Measurements from ENCODE around the gene CA4.
"Not testable (repeated sequence)": the region's sequence is repeated elsewhere in the genome, so short reads cannot be mapped to it uniquely, and the experiment has no call there.

The CA4 gene

GRCh38 chr17:60188759-60189158 lies 39.0 kb downstream of the CA4 start:
- no peaks in the 10 kb centered on the region for H3K27me3 ChIP-seq
- no peak for DNase-seq
- H3K36me3 ChIP-seq, result peaks cover 19% of the 10 kb centered on the region
- peaks cover 4% of the 10 kb centered on the region; the same call in 1 of the 2 replicates for H3K4me1 ChIP-seq
- no peak overlapping the region for H3K4me3 ChIP-seq (ENCODE audit: low read depth, low read length)
- TF ChIP-seq, protein P1, sequence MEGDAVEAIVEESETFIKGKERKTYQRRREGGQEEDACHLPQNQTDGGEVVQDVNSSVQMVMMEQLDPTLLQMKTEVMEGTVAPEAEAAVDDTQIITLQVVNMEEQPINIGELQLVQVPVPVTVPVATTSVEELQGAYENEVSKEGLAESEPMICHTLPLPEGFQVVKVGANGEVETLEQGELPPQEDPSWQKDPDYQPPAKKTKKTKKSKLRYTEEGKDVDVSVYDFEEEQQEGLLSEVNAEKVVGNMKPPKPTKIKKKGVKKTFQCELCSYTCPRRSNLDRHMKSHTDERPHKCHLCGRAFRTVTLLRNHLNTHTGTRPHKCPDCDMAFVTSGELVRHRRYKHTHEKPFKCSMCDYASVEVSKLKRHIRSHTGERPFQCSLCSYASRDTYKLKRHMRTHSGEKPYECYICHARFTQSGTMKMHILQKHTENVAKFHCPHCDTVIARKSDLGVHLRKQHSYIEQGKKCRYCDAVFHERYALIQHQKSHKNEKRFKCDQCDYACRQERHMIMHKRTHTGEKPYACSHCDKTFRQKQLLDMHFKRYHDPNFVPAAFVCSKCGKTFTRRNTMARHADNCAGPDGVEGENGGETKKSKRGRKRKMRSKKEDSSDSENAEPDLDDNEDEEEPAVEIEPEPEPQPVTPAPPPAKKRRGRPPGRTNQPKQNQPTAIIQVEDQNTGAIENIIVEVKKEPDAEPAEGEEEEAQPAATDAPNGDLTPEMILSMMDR (IDR thresholded peaks at IDR 0.05; ENCODE audit: low read depth, low read length), result no peak
- H3K9me3 ChIP-seq, result no peaks in the 10 kb centered on the region

DNA sequence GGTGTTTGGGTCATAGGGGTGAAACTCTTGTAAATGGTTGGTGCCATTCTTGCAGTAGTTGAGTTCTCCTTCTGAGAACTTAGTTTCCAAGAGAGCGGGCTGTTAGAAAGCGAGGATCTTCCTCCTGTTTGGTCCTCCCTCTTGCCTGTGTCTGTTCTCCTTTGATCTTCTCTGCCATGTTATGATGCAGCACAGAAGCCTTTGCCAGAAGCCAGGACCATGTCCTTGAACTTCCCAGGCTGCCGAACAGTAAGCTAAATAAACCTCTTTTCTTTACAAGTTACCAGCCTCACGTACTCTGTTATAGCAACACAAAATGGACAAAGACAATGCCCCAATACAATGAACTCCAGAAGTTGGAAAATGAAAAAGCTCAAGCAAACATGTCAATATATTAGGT lies 40.3 kb downstream of the CA4 start:
- peaks cover 19% of the 10 kb centered on the region for H3K36me3 ChIP-seq
- H3K4me1 ChIP-seq; DNase-seq; H3K9me3 ChIP-seq; H3K4me3 ChIP-seq (ENCODE audit: low read depth, low read length); H3K27me3 ChIP-seq: not testable (repeated sequence)

GRCh38 chr17:60193032-60193431 lies 43.3 kb downstream of the CA4 start:
- H3K27me3 ChIP-seq; H3K4me1 ChIP-seq; H3K9me3 ChIP-seq; DNase-seq; H3K4me3 ChIP-seq (ENCODE audit: low read depth, low read length): not testable (repeated sequence)
- peaks cover 19% of the 10 kb centered on the region for H3K36me3 ChIP-seq

- Histone ChIP-seq H3K4me1 (peaks cover 4% of the 10 kb centered on the region; the same call in 1 of the 2 replicates), H3K27me3 (no peaks in the 10 kb centered on the region), H3K9me3 (no peaks in the 10 kb centered on the region), H3K36me3 (peaks cover 19% of the 10 kb centered on the region), H3K4me3 (ENCODE audit: low read depth, low read length) (no peak overlapping the region)
- TF ChIP-seq, protein P1 (IDR thresholded peaks at IDR 0.05; ENCODE audit: low read depth, low read length), result no peak
- no peak for DNase-seq
Observed at GRCh38 chr17:60193482-60193881, 43.7 kb downstream of the CA4 start.

DNA sequence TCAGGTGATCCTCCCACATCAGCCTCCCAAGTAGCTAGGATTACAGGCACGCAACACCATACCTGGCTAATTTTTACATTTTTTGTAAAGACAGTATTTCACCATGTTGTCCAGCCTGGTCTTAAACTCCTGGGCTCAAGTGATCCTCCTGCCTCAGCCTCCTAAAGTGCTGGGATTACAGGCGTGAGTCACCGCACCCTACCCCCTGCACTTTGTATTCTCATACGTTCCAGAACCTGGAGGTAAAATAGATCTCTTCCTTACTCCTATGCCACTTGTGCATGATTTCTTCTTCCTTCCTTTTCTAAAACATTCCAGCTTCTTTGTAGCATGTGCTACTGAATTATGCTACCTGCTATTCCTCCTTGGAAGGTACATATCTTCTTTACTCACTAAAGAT lies 44.4 kb downstream of the CA4 start:
- H3K4me1 ChIP-seq; H3K4me3 ChIP-seq (ENCODE audit: low read depth, low read length); H3K9me3 ChIP-seq; H3K27me3 ChIP-seq; DNase-seq: not testable (repeated sequence)
- peaks cover 19% of the 10 kb centered on the region for H3K36me3 ChIP-seq

- H3K4me3 ChIP-seq (ENCODE audit: low read depth, low read length); DNase-seq; H3K27me3 ChIP-seq; H3K4me1 ChIP-seq; H3K9me3 ChIP-seq; H3K36me3 ChIP-seq: not testable (repeated sequence)
Observed at GRCh38 chr17:60198630-60199029, 48.9 kb downstream of the CA4 start.

DNA sequence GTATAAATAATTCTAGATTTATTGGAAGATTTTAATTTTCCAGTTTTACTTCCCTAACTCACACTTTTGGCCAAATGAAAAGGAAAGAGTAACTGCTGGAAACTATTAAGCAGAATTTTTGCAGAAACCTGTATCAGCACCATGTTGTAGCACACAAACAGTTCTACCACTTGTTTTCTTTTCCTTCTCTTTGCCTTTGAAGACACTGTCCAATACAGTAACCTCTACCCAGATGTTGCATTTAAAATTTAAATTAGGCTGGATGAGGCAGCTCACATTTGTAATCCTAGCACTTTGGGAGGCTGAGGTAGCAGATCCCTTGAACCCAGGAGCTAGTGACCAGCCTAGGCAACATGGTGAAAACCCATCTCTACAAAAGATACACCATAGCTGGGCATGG lies 56.0 kb downstream of the CA4 start:
- not testable (repeated sequence) for DNase-seq; H3K4me3 ChIP-seq (ENCODE audit: low read depth, low read length); H3K27me3 ChIP-seq; H3K9me3 ChIP-seq; H3K36me3 ChIP-seq; H3K4me1 ChIP-seq

DNA sequence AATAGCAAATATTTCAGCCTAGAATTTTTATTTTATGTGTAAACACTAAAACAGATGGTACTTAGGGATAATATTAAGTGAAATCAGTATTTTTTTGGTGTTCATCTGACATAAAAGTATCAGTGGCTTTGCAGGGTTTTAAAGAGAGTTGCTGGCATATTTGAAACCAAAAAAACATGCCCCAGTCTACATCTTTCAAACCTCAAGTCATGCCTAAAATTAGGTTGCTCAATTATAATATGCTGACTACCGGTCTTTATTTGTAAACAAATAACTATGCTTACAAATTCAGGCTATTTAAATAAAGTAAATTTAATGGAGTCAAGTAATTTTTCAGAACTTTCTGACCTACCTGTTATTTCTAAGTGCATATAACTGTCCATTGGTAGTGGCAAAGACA lies 58.5 kb downstream of the CA4 start:
- H3K27me3 ChIP-seq; H3K4me3 ChIP-seq (ENCODE audit: low read depth, low read length): not testable (repeated sequence)

More for the DNA sequence above, 58.5 kb downstream of the CA4 start:
- DNase-seq, H3K9me3 ChIP-seq, H3K36me3 ChIP-seq, H3K4me1 ChIP-seq: not testable (repeated sequence)
